ENCODE measurements around the gene NEU4.
"Not testable (repeated sequence)": the region's sequence is repeated elsewhere in the genome, so short reads cannot be mapped to it uniquely, and the experiment has no call there.

Gene NEU4

GRCh38 chr2:241808721-241809382, at the start of gene NEU4:
TSS of gene NEU4 (plus strand) at chr2:241809193. CDS start at chr2:241814485, 5,292 bp downstream.
- no peak for DNase-seq (ENCODE audit: low spot score)

- not testable (repeated sequence) for DNase-seq (ENCODE audit: low spot score)
These were observed 49.1 kb upstream of the NEU4 start for GRCh38 chr2:241759893-241760292.

GRCh38 chr2:241760301-241760771, 48.7 kb upstream of the NEU4 start:
- DNase-seq (ENCODE audit: low spot score): peak; percentile 4

- no peak for DNase-seq (ENCODE audit: low spot score)
These were observed 46.6 kb upstream of the NEU4 start for GRCh38 chr2:241762321-241762932.

GRCh38 chr2:241762933-241763369, 46.0 kb upstream of the NEU4 start:
- no peak for DNase-seq (ENCODE audit: low spot score)

GRCh38 chr2:241763551-241764274, 45.3 kb upstream of the NEU4 start:
- no peak for DNase-seq (ENCODE audit: low spot score)

- DNase-seq (ENCODE audit: low spot score): no peak
These were observed 44.4 kb upstream of the NEU4 start for GRCh38 chr2:241764275-241765241.

- no peak for DNase-seq (ENCODE audit: low spot score)
These were observed 41.3 kb upstream of the NEU4 start for GRCh38 chr2:241767464-241768250.

GRCh38 chr2:241768251-241768711, 40.7 kb upstream of the NEU4 start:
- no peak for DNase-seq (ENCODE audit: low spot score)

GRCh38 chr2:241768850-241769249, 40.1 kb upstream of the NEU4 start:
- no peak for DNase-seq (ENCODE audit: low spot score)

- no peak for DNase-seq (ENCODE audit: low spot score)
These were observed 39.2 kb upstream of the NEU4 start for GRCh38 chr2:241769819-241770184.

- DNase-seq (ENCODE audit: low spot score): no peak
These were observed 38.6 kb upstream of the NEU4 start for GRCh38 chr2:241770185-241770935.

- DNase-seq (ENCODE audit: low spot score): no peak
These were observed 38.1 kb upstream of the NEU4 start for GRCh38 chr2:241770936-241771285.

GRCh38 chr2:241771286-241772062, 37.5 kb upstream of the NEU4 start:
- DNase-seq (ENCODE audit: low spot score): no peak

GRCh38 chr2:241772063-241772499, 36.9 kb upstream of the NEU4 start:
- no peak for DNase-seq (ENCODE audit: low spot score)

- DNase-seq (ENCODE audit: low spot score): no peak
These were observed 35.2 kb upstream of the NEU4 start for GRCh38 chr2:241773511-241774418.

- DNase-seq (ENCODE audit: low spot score): no peak
These were observed 34.4 kb upstream of the NEU4 start for GRCh38 chr2:241774419-241775222.

Measured in NAMALWA (cell line).